SH-SY5Y (cell line): ENCODE measurements around the gene FBLN5.

Experiments used
- GATA2 ChIP-seq: IDR thresholded peaks from 2 replicates; pipeline ENCODE4 v1.6.1; 2011; ENCODE audit warnings: mild to moderate bottlenecking, low read depth, low read length
- GATA3 ChIP-seq: IDR thresholded peaks from 2 replicates; pipeline ENCODE4 v1.6.1; 2011; ENCODE audit warnings: low read depth, mild to moderate bottlenecking, low read length, moderate library complexity

DNA sequence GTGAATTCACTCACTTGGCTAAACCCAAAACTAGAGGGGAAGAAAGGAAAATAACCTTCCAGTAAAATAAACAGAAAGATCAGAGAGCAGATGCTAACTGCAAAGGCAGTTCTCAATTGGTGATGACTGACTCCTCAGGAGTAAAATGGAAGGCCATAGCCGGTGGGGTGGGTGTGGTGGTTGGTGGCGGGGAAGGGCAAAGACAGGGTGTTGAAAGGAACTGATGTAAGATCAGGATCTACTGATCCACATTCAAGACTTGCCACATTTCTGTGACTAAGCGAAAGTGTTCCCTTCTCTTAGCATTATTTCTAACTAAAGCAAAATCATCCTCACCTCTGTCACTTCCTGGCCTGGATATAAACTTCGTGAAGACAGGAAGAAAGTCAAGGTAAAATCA, 53.8 kb downstream of the FBLN5 start:
- no peak for TF ChIP-seq GATA3
- no peak for TF ChIP-seq GATA2
